ENCODE results near the gene AFG3L2.

AFG3L2 gene

GRCh38 chr18:12335503-12335902 is 41.5 kb downstream of the AFG3L2 start:
- no peak for TF ChIP-seq CTCF (IDR thresholded peaks at IDR 0.05; ENCODE audit: low read depth, low read length, missing control alignments)
- H3K4me3 ChIP-seq (replicated peaks; ENCODE audit: low read depth, low read length) = no peak overlapping the region
- DNase-seq (ENCODE audit: extremely low read depth, low read depth) = no peak

GRCh38 chr18:12334863-12335262 is 42.2 kb downstream of the AFG3L2 start:
- H3K4me3 ChIP-seq (replicated peaks; ENCODE audit: low read depth, low read length) = no peak overlapping the region
- no peak for TF ChIP-seq CTCF (IDR thresholded peaks at IDR 0.05; ENCODE audit: low read depth, low read length, missing control alignments)
- DNase-seq (ENCODE audit: extremely low read depth, low read depth) = no peak

- no peak overlapping the region for H3K4me3 ChIP-seq (replicated peaks; ENCODE audit: low read depth, low read length)
- no peak for DNase-seq (ENCODE audit: extremely low read depth, low read depth)
- TF ChIP-seq CTCF (IDR thresholded peaks at IDR 0.05; ENCODE audit: low read depth, low read length, missing control alignments) = no peak
These were observed 42.6 kb downstream of the AFG3L2 start for GRCh38 chr18:12334366-12334808.

- no peak for DNase-seq (ENCODE audit: extremely low read depth, low read depth)
- no peak overlapping the region for H3K4me3 ChIP-seq (replicated peaks; ENCODE audit: low read depth, low read length)
- TF ChIP-seq CTCF (IDR thresholded peaks at IDR 0.05; ENCODE audit: low read depth, low read length, missing control alignments) = no peak
These were observed 43.3 kb downstream of the AFG3L2 start for GRCh38 chr18:12333506-12334290.

GRCh38 chr18:12330766-12331165 is 46.3 kb downstream of the AFG3L2 start:
- TF ChIP-seq CTCF (IDR thresholded peaks at IDR 0.05; ENCODE audit: low read depth, low read length, missing control alignments) = no peak
- H3K4me3 ChIP-seq (replicated peaks; ENCODE audit: low read depth, low read length) = no peak overlapping the region
- no peak for DNase-seq (ENCODE audit: extremely low read depth, low read depth)

GRCh38 chr18:12329125-12329698 is 47.8 kb downstream of the AFG3L2 start:
- no peak for TF ChIP-seq CTCF (IDR thresholded peaks at IDR 0.05; ENCODE audit: low read depth, low read length, missing control alignments)
- DNase-seq (ENCODE audit: extremely low read depth, low read depth) = no peak
- no peak overlapping the region for H3K4me3 ChIP-seq (replicated peaks; ENCODE audit: low read depth, low read length)
